GM23338 (cell line): ENCODE data around the gene TMEM107. TPM values are rescaled to one million over a fixed set of nuclear protein-coding genes. Genes with fewer than 3 reads are reported as not detected.

Source experiments
- ATAC-seq: fragments of 200-7000 bp; cut with Tn5 transposase; 3 replicates; pipeline ENCODE4 v1.9.1; 2020
- DNase-seq: peaks from one replicate; pipeline ENCODE4 v3.0.0-alpha.2; 2015; ENCODE audit warnings: low spot score
- H2AFZ ChIP-seq: fragments of 200-600 bp; sonication (generic); 2 replicates; pipeline ENCODE4 v1.8.0; 2016; ENCODE audit warnings: antibody characterized with exemption, mild to moderate bottlenecking, moderate library complexity
- H3F3A ChIP-seq: fragments of 200-600 bp; sonication (generic); replicated peaks from 2 replicates; pipeline ENCODE4 v1.8.0; 2017; ENCODE audit warnings: antibody characterized with exemption, mixed run types, low read depth
- H3K27ac ChIP-seq: fragments of 200-600 bp; sonication (generic); 2 replicates; pipeline ENCODE4 v1.6.1; 2016; ENCODE audit warnings: low read depth
- H3K27me3 ChIP-seq: fragments of 200-600 bp; sonication (generic); 2 replicates; pipeline ENCODE4 v1.8.0; 2016; ENCODE audit warnings: mild to moderate bottlenecking, mixed run types, moderate library complexity; ENCODE audit not compliant: insufficient read depth
- H3K36me3 ChIP-seq: fragments of 200-600 bp; sonication (generic); 2 replicates; pipeline ENCODE4 v1.8.0; 2016; ENCODE audit warnings: mild to moderate bottlenecking; ENCODE audit not compliant: insufficient read depth
- H3K4me1 ChIP-seq: fragments of 200-600 bp; sonication (generic); 2 replicates; pipeline ENCODE4 v1.8.0; 2016; ENCODE audit warnings: mild to moderate bottlenecking, moderate library complexity; ENCODE audit not compliant: insufficient read depth
- H3K4me2 ChIP-seq: fragments of 200-600 bp; sonication (generic); 2 replicates; pipeline ENCODE4 v1.7.1; 2017; ENCODE audit warnings: mixed run types
- H3K4me3 ChIP-seq: fragments of 200-600 bp; sonication (generic); 2 replicates; pipeline ENCODE4 v1.6.1; 2016; ENCODE audit warnings: mixed run types
- H3K79me2 ChIP-seq: fragments of 200-600 bp; sonication (generic); replicated peaks from 2 replicates; pipeline ENCODE4 v1.8.0; 2017; ENCODE audit warnings: mild to moderate bottlenecking; ENCODE audit not compliant: insufficient read depth
- H3K9me2 ChIP-seq: fragments of 200-600 bp; sonication (generic); 2 replicates; pipeline ENCODE4 v1.8.0; 2017; ENCODE audit not compliant: insufficient read depth
- H4K20me1 ChIP-seq: fragments of 200-600 bp; sonication (generic); replicated peaks from 2 replicates; pipeline ENCODE4 v1.8.0; 2017; ENCODE audit warnings: mild to moderate bottlenecking; ENCODE audit not compliant: insufficient read depth
- H3K27ac Mint-ChIP-seq: 2 replicates; pipeline ENCODE4 v1.8.0; 2020; ENCODE audit warnings: inconsistent platforms, mild to moderate bottlenecking, moderate library complexity, mixed read lengths
- H3K27me3 Mint-ChIP-seq: 3 replicates; pipeline ENCODE4 v1.8.0; 2022; ENCODE audit warnings: low read depth, mild to moderate bottlenecking, moderate library complexity, mixed read lengths, inconsistent platforms; ENCODE audit not compliant: insufficient read depth, poor library complexity
- H3K36me3 Mint-ChIP-seq: 3 replicates; pipeline ENCODE4 v1.8.0; 2021; ENCODE audit warnings: low read depth, mild to moderate bottlenecking, inconsistent platforms, moderate library complexity, mixed read lengths
- H3K4me1 Mint-ChIP-seq: 3 replicates; pipeline ENCODE4 v1.8.0; 2020; ENCODE audit warnings: mild to moderate bottlenecking, inconsistent platforms, mixed read lengths
- H3K4me3 Mint-ChIP-seq: 3 replicates; pipeline ENCODE4 v1.8.0; 2021; ENCODE audit warnings: moderate library complexity, mild to moderate bottlenecking, inconsistent platforms, mixed read lengths
- H3K9me3 Mint-ChIP-seq: 3 replicates; pipeline ENCODE4 v1.8.0; 2020; ENCODE audit warnings: moderate library complexity, mild to moderate bottlenecking, inconsistent platforms, mixed read lengths
- CREB1 ChIP-seq: fragments of 250-450 bp; sonication (Bioruptor Pico); IDR thresholded peaks from 2 replicates; pipeline ENCODE4 v1.5.0; 2020; ENCODE audit warnings: low read depth, mild to moderate bottlenecking, moderate library complexity
- CTCF ChIP-seq, 2 experiments: fragments of 200-600 bp in 1 of 2; sonication (generic) in 1 of 2; conservative IDR thresholded peaks; 2 replicates each; pipeline versions ENCODE4 v1.5.1 to v1.6.1; 2016 to 2017; ENCODE audit warnings: antibody characterized with exemption in 2 of 2, low read depth in 2 of 2, mild to moderate bottlenecking in 2 of 2, moderate library complexity in 1 of 2
- ETS1 ChIP-seq: IDR thresholded peaks from 2 replicates; pipeline ENCODE4 v1.6.1; 2016; ENCODE audit warnings: antibody characterized with exemption
- EZH2 ChIP-seq: fragments of 200-600 bp; sonication (generic); IDR thresholded peaks from one replicate; pipeline ENCODE4 v1.8.0; 2017; ENCODE audit warnings: antibody characterized with exemption, mild to moderate bottlenecking, low read depth; ENCODE audit not compliant: unreplicated experiment
- EZH2phosphoT487 ChIP-seq: fragments of 200-600 bp; sonication (generic); IDR thresholded peaks from one replicate; pipeline ENCODE4 v1.8.1; 2018; ENCODE audit warnings: antibody characterized with exemption; ENCODE audit not compliant: unreplicated experiment
- JUNB ChIP-seq: IDR thresholded peaks from one replicate; pipeline ENCODE4 v1.6.1; 2016; ENCODE audit warnings: antibody characterized with exemption; ENCODE audit not compliant: unreplicated experiment
- NANOG ChIP-seq: IDR thresholded peaks from 2 replicates; pipeline ENCODE4 v1.6.1; 2016; ENCODE audit warnings: antibody characterized with exemption, borderline replicate concordance
- POLR2AphosphoS5 ChIP-seq: IDR thresholded peaks from 2 replicates; pipeline ENCODE4 v1.6.1; 2016; ENCODE audit warnings: antibody characterized with exemption, low read depth
- REST ChIP-seq: IDR thresholded peaks from one replicate; pipeline ENCODE4 v1.6.1; 2018; ENCODE audit warnings: antibody characterized with exemption; ENCODE audit not compliant: unreplicated experiment
- STAT1 ChIP-seq: IDR thresholded peaks from one replicate; pipeline ENCODE4 v1.6.1; 2016; ENCODE audit warnings: antibody characterized with exemption; ENCODE audit not compliant: unreplicated experiment
- ZNF114 ChIP-seq: fragments of 250-450 bp; sonication (Bioruptor Pico); IDR thresholded peaks from 2 replicates; pipeline ENCODE4 v1.5.0; 2020; ENCODE audit warnings: mild to moderate bottlenecking, moderate library complexity
- ZNF331 ChIP-seq: fragments of 250-450 bp; sonication (Bioruptor Pico); IDR thresholded peaks from 2 replicates; pipeline ENCODE4 v1.5.0; 2020; ENCODE audit warnings: low read depth, mild to moderate bottlenecking, moderate library complexity
- ZNF462 ChIP-seq: fragments of 250-450 bp; sonication (Bioruptor Pico); IDR thresholded peaks from 2 replicates; pipeline ENCODE4 v1.5.0; 2020; ENCODE audit warnings: mild to moderate bottlenecking, moderate library complexity
- polyA plus RNA-seq: library from polyadenylated mRNA; unstranded; fragments of >200 nt; fragmentation: Nextera tagmentation; extraction: Ambion mirVana; gene quantifications from 2 replicates; pipeline ENCODE4 v1.2.1, GENCODE V29; 2016
- total RNA-seq: library from RNA; depleted of rRNA; stranded (reverse); fragments of >200 nt; shearing (Covaris generic); gene quantifications from 2 replicates; pipeline ENCODE4 v1.2.3, GENCODE V29; 2014

The TMEM107 gene
- total and polyA plus RNA-seq, 2 experiments from 2014 or later = 10.8 to 20.4 TPM

GRCh38 chr17:8144401-8145231, 31.6 kb downstream of the TMEM107 start:
- Mint-ChIP-seq H3K36me3 (peaks cover 52% of the 10 kb centered on the region), H3K4me3 (no peak overlapping the region), H3K27me3 (peaks cover 7% of the 10 kb centered on the region), H3K9me3 (no peaks in the 10 kb centered on the region), H3K27ac (no peak overlapping the region), H3K4me1 (no peaks in the 10 kb centered on the region)
- no peak for TF ChIP-seq ZNF114 (CRISPR knock-in tag)
- no peak for TF ChIP-seq EZH2phosphoT487
- TF ChIP-seq ZNF331 = no peak
- TF ChIP-seq ETS1 = no peak
- no peak for TF ChIP-seq POLR2AphosphoS5
- no peak for TF ChIP-seq REST
- no peak for TF ChIP-seq STAT1
- no peak for TF ChIP-seq JUNB
- TF ChIP-seq CTCF (conservative IDR thresholded peaks at IDR 0.05; ENCODE audit: low read depth in 2 of 2) = no peak
- TF ChIP-seq ZNF462 (CRISPR knock-in tag) = no peak
- no peak for TF ChIP-seq EZH2
- no peak for TF ChIP-seq CREB1
- no peak for TF ChIP-seq NANOG
- Histone ChIP-seq H4K20me1 (no peaks in the 10 kb centered on the region), H3K36me3 (peaks cover 7% of the 10 kb centered on the region; the same call in 1 of the 2 replicates), H3F3A (peaks cover 12% of the 10 kb centered on the region), H3K4me2 (no peak overlapping the region), H2AFZ (no peak overlapping the region), H3K27me3 (no peaks in the 10 kb centered on the region), H3K4me1 (no peaks in the 10 kb centered on the region), H3K27ac (no peak overlapping the region), H3K4me3 (no peak overlapping the region), H3K79me2 (no peaks in the 10 kb centered on the region), H3K9me2 (no peaks in the 10 kb centered on the region)
- no peak for ATAC-seq
- DNase-seq = no peak
